RWPE2 (cell line): ENCODE results near the gene IGLON5.
A peak's percentile ranks its signal among the peaks of the same experiment; 100 is the strongest.

Source experiments
- ATAC-seq: fragments of 200-7000 bp; cut with Tn5 transposase; 3 replicates; pipeline ENCODE4 v1.9.1; 2021; ENCODE audit warnings: low read depth
- DNase-seq: peaks from one replicate; pipeline ENCODE4 v3.0.0-alpha.2; 2020; ENCODE audit warnings: low spot score
- H3K27ac ChIP-seq: fragments of 450-650 bp; 2 replicates; pipeline ENCODE4 v1.5.1; 2017; ENCODE audit warnings: mild to moderate bottlenecking; ENCODE audit not compliant: poor library complexity, severe bottlenecking
- H3K27me3 ChIP-seq: fragments of 250-450 bp; sonication (Bioruptor Pico); 2 replicates; pipeline ENCODE4 v1.5.1; 2021; ENCODE audit warnings: mild to moderate bottlenecking, moderate library complexity; ENCODE audit not compliant: insufficient read depth, poor library complexity, severe bottlenecking
- H3K36me3 ChIP-seq: fragments of 250-450 bp; sonication (Bioruptor Pico); 2 replicates; pipeline ENCODE4 v1.5.1; 2020; ENCODE audit warnings: low read depth, mild to moderate bottlenecking, moderate library complexity
- H3K4me1 ChIP-seq: fragments of 250-450 bp; sonication (Bioruptor Pico); 2 replicates; pipeline ENCODE4 v1.5.1; 2021; ENCODE audit warnings: mild to moderate bottlenecking, moderate library complexity; ENCODE audit not compliant: insufficient read depth, poor library complexity, severe bottlenecking
- H3K4me3 ChIP-seq: fragments of 250-450 bp; sonication (Bioruptor Pico); 2 replicates; pipeline ENCODE4 v1.5.1; 2021; ENCODE audit warnings: mild to moderate bottlenecking, moderate library complexity; ENCODE audit not compliant: severe bottlenecking
- H3K9me3 ChIP-seq: fragments of 250-450 bp; sonication (Bioruptor Pico); 2 replicates; pipeline ENCODE4 v1.5.1; 2021; ENCODE audit warnings: mild to moderate bottlenecking, moderate library complexity; ENCODE audit not compliant: severe bottlenecking
- CTCF ChIP-seq: fragments of 450-650 bp; IDR thresholded peaks from one replicate; pipeline ENCODE4 v1.5.1; 2017; ENCODE audit warnings: mild to moderate bottlenecking, moderate library complexity; ENCODE audit not compliant: poor library complexity, severe bottlenecking

IGLON5 gene

GRCh38 chr19:51361239-51361638, 49.8 kb downstream of the IGLON5 start:
- H3K4me1 ChIP-seq = peaks cover 24% of the 10 kb centered on the region
- no peaks in the 10 kb centered on the region for H3K27me3 ChIP-seq
- H3K9me3 ChIP-seq = no peaks in the 10 kb centered on the region
- H3K4me3 ChIP-seq = no peak overlapping the region
- DNase-seq = no peak
- no peak for TF ChIP-seq CTCF
- ATAC-seq = no peak
- H3K36me3 ChIP-seq = no peaks in the 10 kb centered on the region
- H3K27ac ChIP-seq = no peak overlapping the region

- no peaks in the 10 kb centered on the region for H3K9me3 ChIP-seq
- peaks cover 23% of the 10 kb centered on the region for H3K4me1 ChIP-seq
- ATAC-seq = peak; percentile 24
- peak overlapping the region; percentile 76 for H3K27ac ChIP-seq
- no peaks in the 10 kb centered on the region for H3K27me3 ChIP-seq
- TF ChIP-seq CTCF = no peak
- DNase-seq = no peak
- no peaks in the 10 kb centered on the region for H3K36me3 ChIP-seq
- no peak overlapping the region for H3K4me3 ChIP-seq
These were observed 53.0 kb downstream of the IGLON5 start for GRCh38 chr19:51364200-51365106.

GRCh38 chr19:51365211-51365964, 53.9 kb downstream of the IGLON5 start:
- ATAC-seq (no peak), DNase-seq (no peak)
- Histone ChIP-seq H3K36me3 (no peaks in the 10 kb centered on the region), H3K27ac (peak overlapping the region; percentile 76), H3K4me3 (peak overlapping the region; percentile 52), H3K9me3 (no peaks in the 10 kb centered on the region), H3K4me1 (peaks cover 17% of the 10 kb centered on the region), H3K27me3 (no peaks in the 10 kb centered on the region)
- TF ChIP-seq CTCF = no peak

- Histone ChIP-seq H3K4me3 (peak within 1 kb of the TSS; percentile 52), H3K4me1 (peaks cover 17% of the 10 kb centered on the region), H3K27me3 (no peaks in the 10 kb centered on the region), H3K36me3 (no peaks in the 10 kb centered on the region), H3K9me3 (no peaks in the 10 kb centered on the region), H3K27ac (peak within 1 kb of the TSS; percentile 76)
- TF ChIP-seq CTCF = no peak
- no peak for DNase-seq
- no peak for ATAC-seq
These were observed 54.5 kb downstream of the IGLON5 start, which contains the start of gene ETFB for GRCh38 chr19:51365965-51366388. ETFB (minus strand) TSS chr19:51366388; CDS start chr19:51366326, 62 bp downstream.
